HG03354 (cell line): ENCODE data around the gene FNDC3B.

Source experiments
- ATAC-seq: cut with Tn5 transposase; IDR thresholded peaks from one replicate; pipeline ENCODE4 v1.9.1; 2021; ENCODE audit warnings: mild to moderate bottlenecking; ENCODE audit not compliant: unreplicated experiment, poor library complexity, severe bottlenecking

Gene FNDC3B

DNA sequence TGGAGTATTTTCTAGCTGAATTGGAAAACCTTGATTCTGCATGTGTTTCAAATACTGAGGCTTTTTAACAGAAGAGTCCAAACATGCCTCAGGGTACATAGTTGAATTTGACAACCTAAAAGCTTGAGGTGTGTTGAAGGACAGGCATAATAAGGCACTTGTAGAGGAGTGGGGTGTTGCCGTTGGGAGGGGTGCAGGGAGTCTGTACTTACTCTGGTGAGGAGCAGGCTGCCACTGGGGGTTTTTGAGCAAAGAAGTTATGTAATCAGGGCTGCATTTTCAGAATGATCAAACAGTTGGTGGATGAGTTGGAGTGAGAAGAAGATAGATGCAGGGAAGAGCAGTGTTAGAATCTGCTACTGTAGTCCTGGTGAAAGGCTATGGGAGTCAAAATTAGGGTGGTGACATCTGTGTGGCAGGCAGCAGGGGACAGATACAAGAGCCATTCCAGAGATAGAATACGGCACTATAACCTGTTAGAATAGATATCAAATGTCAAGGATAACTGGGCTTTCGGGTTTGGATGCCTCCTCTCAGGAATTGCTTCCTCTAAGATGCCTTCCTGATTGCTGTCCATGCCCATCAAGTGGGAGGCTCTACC is 247.3 kb downstream of the FNDC3B start:
- no peak for ATAC-seq

DNA sequence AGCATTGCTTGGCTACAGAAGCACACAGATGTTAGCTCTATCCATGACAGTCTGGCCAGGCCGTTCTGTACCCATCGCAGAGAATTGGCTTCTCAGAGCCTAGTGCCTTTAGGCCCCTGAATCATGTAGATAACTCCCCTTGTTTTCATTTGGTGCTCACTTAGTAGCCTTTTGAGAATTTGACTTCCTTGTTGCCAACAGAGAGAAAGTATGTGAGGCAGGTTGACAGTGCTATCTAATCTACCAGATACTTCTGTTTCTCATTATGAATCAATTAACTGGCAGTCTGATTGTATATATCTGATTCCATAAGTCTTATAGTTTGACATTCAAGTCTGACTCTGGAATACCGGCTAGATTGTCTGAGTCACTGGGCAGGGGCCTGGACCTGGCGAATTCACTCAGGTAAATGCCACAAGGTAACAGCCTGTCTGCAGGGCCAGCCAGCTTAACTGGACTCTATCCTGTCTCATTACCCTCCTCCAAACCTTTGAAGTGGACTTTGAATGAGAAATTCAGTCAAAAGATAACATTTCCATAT is 248.6 kb downstream of the FNDC3B start:
- no peak for ATAC-seq

DNA sequence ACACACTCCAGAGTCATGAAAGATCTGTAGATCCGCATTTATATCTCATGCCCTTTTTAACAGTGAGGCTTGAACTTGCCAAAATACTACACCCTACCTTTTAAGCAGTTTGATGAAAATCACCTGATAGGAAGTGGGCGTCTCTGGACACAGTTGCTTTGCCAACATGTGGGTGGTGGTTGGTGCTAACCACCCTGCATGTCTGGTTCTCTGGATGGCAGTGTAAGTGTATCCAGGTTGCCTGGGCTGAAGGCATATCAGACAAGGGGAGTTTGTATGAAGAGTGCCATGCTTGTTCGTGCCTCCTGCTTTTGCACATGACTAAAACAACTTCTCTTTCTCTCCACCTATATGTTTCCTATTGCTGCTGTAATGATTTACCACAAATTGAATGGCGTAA is 249.3 kb downstream of the FNDC3B start:
- no peak for ATAC-seq

DNA sequence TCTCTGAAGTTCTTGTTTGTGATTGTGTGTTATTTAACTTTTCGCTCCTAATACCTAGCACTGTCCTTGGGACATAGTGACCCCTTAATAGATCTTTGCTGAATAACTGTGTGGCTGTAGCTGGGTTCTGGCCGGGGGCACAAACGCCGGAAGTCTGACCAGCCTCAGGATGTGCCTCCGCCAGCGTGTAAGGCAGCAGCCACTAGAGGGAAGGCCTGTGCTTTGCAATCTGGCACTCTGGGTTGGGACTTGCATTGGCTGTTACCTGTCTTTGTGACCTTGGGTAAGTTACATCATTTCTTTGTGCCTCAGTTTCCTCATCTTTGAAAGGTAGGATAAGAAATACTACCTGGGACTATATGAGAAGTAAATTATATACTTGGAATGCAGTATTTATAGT is 250.2 kb downstream of the FNDC3B start:
- ATAC-seq = peak; percentile 90

DNA sequence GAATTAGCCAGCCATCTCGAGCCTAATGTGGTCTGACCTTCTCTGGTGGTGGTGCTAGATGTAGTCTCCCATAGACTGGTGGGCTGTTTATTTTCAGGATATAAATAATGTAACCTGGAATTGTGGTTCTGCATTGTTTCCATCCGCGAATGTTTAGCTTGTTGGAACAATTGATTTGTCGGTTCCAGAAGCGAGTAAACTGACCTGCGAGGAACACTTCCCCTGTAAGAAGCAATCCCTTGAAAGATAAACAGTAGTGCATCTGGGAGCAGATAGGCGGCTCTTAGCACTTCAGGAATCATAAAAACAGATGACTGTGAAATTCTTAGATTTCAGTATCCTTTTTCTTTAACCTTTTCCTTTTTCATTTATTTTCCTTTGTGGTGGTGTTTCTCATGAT is 251.1 kb downstream of the FNDC3B start:
- no peak for ATAC-seq

DNA sequence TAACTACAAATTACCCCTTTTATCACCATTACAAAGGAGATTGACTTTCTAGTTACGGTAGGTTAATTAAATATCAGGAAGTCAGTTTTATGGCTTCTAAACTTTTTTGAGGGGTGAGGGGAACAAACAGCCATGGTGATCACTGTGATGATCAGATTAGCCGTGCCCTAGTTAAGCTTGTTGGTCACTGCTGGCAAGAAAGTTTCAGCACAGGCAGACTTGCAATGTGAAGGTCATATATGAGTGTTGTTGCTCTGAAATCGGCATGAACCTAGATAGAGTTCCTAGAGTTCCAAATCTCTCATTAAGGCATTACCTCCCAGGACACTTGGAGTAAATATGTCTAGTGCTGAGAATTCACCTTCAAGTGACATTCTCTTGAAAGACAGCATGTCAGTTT is 252.3 kb downstream of the FNDC3B start:
- ATAC-seq = no peak

DNA sequence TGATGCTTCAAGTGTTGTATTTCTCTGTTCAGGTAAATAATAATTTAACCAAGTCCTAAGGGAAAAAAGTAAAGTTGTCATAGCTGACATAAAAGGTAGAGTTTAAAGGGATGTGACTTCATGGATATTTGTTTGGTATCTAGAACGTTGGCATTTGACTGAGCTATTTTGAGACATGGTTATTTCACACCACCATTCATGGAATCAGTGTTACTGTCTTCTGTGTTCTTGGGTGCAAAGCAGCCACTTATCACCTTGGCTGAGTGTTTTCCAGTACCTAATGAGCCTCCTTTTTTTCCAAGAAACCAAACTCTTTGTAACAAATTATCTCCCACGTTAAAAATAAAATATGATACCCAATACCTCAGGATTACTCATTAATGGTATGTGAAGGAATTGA is 253.0 kb downstream of the FNDC3B start:
- ATAC-seq = no peak

DNA sequence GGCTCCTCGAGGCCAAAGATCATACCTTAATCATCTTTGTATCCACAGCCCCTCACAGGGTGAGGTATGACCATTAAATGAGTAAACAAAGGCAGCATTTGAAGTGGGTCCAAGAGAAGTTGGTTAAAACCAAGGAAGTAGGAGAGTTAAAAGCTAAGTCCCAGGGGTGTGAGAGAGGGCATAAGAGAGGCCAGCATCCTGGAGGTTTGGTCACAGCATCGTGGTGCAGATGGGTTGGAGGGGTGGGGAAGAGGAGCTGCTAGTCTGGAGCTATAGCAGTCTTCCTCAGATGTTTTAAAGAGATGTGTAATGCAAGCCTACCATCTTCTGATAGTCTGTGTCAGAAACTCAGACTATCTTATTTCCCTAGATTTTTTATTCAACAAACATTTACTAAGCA is 253.7 kb downstream of the FNDC3B start:
- ATAC-seq = no peak

DNA sequence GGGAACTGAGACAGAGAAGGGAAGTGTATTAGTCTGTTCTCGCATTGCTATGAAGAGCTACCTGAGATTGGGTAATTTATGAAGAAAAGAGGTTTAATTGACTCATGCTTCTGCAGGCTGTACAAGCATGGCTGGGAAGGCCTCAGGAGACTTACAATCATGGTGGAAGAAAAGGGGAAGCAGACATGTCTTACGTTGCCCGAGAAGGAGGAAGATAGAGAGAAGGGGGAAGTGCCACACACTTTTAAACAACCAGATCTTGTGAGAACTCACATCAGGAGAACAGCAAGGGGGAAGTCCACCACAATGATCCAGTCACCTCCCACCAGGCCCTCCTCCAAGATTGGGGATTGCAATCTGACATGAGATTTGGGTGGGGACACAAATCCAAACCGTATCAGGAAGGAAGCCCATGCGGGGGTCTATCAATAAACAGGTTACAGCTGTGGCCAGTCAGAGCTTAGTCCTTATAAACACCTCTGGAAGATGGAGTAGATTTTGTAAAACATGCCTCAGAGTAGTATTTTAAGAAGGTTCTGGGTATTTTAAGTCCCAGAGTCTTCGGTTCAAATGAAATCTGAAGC is 254.9 kb downstream of the FNDC3B start:
- no peak for ATAC-seq

DNA sequence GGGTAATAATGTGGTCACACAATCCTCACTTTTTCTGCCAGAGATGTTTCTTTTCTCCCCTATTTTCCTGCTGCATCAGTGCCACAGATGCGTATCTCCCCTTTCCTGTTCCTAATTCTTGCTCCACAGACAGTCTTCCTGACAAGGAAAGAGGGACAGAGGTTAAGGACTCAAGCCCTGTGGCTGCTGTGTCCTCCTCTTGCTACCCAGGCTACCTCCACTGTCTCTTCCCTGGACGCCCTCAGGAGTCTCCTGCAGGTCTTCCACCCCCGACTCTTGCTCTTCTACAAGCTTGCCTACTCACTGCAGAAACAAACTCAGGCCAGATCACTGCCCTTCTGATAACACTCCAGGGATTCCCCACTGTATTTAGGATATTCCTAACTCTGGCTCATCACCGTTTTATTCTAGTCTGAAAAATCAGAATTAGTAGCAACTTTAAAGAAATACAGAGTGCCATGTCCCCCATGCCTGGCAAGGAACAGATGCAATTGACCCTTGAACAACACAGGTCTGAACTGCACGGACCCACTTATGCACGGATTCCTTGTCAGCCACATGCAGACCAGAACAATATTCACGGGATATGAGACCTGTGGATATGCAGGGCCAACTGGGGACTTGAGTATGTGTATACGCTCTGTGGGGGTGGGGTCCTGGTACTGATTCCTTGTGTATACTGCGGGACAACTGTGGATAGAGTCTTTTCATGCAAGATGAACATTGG is 257.0 kb downstream of the FNDC3B start:
- ATAC-seq = no peak

DNA sequence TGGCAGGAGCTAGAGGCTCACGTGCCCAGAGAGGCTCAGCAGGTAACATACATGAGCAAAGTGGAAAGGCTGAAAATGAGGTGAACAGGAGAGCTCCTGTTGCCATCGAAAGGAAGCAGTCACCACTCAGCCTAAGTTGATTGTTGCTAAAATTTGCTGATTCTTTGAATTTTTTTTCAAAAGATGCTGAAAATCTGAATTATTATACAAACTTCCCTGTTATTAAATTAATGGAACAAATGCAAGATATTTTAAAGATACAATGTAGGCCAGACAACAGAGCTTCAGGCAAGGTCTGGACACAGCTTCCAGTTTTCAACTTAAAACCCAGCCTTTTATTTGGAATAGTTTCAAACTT is 257.6 kb downstream of the FNDC3B start:
- ATAC-seq = no peak

DNA sequence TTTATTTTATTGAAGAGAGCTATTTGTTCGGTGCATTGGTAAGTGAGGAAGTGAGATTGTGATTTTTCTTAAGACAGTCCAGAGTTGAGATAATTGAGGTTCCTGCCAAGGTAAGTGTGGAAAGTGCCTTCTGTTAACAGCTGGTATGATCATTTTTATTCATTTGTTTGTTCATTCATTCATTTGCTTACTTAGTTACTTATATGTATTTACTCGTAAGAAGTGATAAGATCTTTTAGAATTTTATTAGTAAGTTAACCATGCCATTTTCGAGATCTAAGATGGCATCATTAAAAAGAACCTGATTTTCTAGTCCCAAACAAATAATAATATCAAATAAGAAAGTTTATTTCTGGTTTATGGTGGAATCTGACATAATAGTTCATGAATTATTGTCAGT is 258.9 kb downstream of the FNDC3B start:
- no peak for ATAC-seq

DNA sequence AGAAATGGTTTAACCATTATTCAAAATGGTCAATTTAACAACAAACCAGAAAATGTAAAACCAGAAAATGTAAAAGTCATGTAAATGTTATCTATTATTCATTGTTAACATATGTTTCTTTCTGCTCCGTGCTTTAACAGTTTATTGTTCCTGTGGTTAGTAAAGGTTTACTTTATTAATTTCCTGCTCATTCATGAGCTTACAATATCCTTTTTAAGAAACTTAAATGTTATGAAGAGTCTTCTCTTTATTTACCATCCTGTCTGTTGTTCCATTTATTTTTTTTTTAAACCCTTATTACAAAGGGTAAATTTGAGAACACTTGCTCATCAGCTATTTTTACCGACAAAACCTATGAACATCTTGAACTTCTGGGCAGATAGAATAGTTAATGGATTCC is 260.8 kb downstream of the FNDC3B start:
- ATAC-seq = no peak

DNA sequence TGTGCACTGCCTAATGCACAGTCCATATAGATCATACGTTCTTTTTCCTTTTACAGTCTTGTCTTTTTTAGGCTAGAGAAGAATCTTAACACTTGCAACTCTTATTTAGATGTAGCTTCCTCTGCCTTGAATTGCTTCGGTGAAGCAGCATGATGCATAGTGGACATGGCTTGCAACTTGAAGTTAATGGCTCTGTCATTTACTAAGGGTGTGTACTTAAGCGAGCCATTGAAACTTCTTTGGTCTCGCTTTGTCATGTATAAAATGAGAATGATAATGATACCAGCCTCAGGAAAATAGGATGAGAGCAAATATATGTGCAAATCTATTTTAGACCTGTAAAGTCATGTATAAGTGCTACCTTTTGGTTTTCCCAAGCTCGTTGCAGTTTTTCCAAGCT is 261.5 kb downstream of the FNDC3B start:
- ATAC-seq = no peak

DNA sequence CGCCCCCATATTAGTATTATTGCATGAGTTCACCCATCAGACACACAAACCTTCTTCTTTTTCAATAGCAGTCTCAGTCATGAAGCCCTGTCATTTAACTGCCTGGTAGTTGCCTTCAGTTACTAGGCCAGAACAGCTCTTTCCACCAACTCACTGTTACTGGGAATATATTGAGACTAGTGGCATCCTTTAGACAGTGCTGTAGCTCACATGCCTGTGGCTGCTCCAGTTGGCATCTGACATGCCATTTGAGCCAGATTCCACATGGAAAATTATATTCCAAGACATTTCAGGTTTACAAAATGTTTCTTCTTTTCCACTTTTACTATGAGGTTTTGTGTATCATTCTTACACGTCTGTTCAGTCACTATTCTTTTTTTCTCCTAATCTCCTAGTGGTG is 262.8 kb downstream of the FNDC3B start:
- no peak for ATAC-seq

DNA sequence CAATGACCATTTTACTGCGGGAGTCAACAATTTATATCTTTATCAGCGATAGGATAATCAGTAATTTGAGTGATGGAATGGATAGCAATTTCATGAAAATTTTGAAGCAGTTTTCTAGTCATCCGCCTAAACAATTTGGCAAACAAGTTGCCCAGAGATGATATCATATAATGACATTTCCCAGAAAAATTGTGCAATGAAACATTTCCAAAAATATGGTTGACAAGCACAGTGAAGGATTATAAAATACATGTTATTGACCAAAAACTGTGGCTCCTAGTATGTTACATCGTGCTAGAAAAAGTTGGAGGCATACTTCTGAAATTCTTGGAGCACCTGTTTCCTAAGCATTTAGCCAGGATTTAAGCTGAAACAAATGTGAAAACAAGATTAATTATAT is 263.8 kb downstream of the FNDC3B start:
- no peak for ATAC-seq

DNA sequence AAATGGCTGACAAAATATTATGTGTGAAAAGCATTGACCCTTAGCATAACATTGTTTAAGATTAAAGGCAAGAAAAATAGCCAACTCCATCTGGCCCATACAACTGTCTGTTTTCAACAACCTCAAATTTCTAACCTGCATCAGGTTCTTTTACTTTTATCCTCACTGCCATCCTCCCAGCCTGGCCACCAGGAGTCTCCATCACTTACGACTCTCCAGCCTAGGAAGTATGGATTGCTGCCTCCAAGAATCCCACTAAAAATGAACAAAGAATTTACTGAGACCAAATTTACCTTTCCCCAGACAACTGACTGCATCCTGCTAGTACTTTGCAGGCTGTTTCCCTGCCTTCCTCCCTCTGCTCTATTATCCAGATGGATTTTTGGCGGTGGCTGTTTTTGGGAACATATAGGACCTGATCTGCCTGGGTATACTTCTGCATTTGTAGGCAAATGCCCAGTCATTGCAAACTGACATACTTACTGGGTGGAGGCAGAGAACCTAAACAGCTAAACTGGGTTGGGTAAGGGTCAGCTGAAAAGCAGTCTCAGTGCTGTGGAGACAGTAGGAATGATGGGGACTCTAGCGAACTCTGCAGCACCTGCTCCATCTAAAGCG is 264.7 kb downstream of the FNDC3B start:
- no peak for ATAC-seq

DNA sequence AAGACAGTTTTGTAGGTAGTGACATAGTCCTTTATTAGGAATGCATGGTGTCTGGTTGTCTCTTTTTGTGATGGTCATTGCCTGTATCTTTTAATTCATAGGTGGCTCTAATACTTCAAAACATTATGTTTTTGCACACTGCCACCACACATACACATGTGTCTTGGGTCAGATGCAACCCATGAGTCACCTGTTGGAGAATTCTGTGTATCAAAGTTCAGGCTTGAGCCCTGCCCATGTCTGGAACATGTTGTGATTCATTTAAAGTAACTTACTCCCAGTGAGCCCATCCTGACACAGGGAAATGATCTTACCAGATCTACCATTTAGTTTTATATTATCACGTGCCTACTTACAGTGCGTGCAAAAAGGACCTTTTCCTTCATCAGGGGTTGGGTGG is 266.2 kb downstream of the FNDC3B start:
- ATAC-seq = no peak

DNA sequence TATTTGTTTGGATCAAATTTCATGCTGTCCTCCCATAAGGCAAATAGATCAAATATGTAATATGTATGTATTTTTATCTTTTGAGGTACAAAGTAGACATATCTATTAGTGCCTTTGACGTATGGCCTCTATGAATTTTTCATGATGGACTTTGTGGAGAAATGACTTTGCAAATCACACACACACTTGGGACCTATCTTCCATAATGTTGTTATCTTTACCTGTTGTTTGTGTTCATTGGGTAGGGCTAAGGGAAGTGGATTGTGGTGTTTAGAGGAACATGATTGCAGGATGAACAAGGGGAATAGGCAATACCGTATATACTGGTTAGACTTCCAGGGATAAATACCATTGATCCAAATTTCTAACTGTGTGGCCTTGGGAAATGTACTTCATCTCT is 266.6 kb downstream of the FNDC3B start:
- ATAC-seq = no peak

DNA sequence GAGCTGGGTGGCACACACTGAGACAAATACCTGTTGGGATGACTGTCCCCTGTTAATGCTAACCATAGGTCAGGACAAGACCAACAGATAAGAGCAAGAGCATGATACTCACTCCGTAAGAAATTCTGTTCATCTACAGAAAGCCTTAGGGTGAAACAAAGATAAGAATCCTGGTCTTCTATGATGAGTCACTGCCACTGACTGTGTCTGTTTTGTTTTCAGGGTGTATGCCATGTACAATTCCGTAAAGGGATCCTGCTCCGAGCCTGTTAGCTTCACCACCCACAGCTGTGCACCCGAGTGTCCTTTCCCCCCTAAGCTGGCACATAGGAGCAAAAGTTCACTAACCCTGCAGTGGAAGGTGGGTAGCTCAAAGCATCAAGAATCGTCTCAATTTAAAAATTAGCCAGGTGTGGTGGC is 267.8 kb downstream of the FNDC3B start:
- ATAC-seq = no peak

DNA sequence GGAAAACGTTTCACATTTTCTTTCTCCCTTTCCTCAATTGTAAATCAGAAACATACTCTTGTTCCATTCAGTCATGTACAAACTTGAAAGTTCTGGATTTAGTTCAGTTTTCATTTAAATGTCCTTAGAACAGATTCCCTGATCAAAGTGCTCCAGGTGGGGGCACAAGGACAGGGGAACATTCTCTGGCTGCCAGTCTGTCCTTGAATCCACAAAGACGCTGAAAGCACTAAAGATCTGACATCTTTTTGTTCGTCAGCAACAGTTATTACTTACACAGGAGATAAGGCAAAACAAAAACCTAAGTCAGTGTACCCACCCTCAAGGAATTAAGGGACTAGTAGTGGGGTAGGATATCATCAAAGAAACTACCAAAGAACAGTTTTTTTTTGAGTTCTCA is 269.7 kb downstream of the FNDC3B start:
- ATAC-seq = no peak
